Omental fat pad (tissue), 4 donors: ENCODE data around the gene FRAS1. TPM values are rescaled to one million over a fixed set of nuclear protein-coding genes. Genes with fewer than 3 reads are reported as not detected.

Experiments
- ATAC-seq: fragments of 150-250 bp; one replicate; pipeline ENCODE4 v1.9.1; 2016; ENCODE audit warnings: mild to moderate bottlenecking, moderate library complexity; ENCODE audit not compliant: low FRiP score
- DNase-seq: peaks from one replicate; pipeline ENCODE4 v3.0.0-alpha.2; 2019; ENCODE audit warnings: low spot score
- small RNA-seq: library from RNA; depleted of rRNA; stranded (forward); fragments of <200 nt; gene quantifications from one replicate; pipeline ENCODE3, GENCODE V24; 2016
- total RNA-seq, 4 donors: library from RNA; depleted of rRNA; stranded (reverse); fragments of >200 nt; gene quantifications; one replicate each; pipeline ENCODE4 v1.1.0, GENCODE V29; 2016
- TF ChIP-seq, protein P1 (sequence below), 3 donors: fragments of 450-650 bp; IDR thresholded peaks; one replicate each; pipeline ENCODE4 v1.5.1; 2016 to 2017; ENCODE audit warnings: antibody characterized with exemption in 3 of 3, mild to moderate bottlenecking in 3 of 3, moderate library complexity in 2 of 3

The FRAS1 gene
- total RNA-seq, 4 donors from 2014 or later, result 0.47 to 40.5 (median 7.7) TPM

DNA sequence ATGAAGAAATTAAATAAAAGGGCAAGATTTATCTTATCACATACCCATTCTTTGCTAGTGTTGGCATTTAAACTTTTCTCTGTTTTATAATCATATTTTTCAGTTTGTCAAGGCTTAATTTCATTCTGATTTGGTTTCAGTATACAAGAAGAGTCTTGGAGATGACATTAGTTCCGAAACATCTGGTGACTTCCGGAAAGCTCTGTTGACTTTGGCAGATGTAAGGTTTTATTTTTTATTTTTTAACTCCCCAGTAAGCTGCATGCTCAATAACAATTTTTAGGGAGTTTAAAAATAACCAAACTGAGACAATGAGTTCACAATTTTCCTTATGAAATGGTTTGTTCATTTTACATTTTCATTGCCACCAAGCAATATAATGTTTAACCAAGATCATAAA, 534.3 kb downstream of the FRAS1 start:
- DNase-seq, result no peak
- TF ChIP-seq, protein P1, sequence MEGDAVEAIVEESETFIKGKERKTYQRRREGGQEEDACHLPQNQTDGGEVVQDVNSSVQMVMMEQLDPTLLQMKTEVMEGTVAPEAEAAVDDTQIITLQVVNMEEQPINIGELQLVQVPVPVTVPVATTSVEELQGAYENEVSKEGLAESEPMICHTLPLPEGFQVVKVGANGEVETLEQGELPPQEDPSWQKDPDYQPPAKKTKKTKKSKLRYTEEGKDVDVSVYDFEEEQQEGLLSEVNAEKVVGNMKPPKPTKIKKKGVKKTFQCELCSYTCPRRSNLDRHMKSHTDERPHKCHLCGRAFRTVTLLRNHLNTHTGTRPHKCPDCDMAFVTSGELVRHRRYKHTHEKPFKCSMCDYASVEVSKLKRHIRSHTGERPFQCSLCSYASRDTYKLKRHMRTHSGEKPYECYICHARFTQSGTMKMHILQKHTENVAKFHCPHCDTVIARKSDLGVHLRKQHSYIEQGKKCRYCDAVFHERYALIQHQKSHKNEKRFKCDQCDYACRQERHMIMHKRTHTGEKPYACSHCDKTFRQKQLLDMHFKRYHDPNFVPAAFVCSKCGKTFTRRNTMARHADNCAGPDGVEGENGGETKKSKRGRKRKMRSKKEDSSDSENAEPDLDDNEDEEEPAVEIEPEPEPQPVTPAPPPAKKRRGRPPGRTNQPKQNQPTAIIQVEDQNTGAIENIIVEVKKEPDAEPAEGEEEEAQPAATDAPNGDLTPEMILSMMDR (IDR thresholded peaks at IDR 0.05), result no peak
- ATAC-seq, result no peak

DNA sequence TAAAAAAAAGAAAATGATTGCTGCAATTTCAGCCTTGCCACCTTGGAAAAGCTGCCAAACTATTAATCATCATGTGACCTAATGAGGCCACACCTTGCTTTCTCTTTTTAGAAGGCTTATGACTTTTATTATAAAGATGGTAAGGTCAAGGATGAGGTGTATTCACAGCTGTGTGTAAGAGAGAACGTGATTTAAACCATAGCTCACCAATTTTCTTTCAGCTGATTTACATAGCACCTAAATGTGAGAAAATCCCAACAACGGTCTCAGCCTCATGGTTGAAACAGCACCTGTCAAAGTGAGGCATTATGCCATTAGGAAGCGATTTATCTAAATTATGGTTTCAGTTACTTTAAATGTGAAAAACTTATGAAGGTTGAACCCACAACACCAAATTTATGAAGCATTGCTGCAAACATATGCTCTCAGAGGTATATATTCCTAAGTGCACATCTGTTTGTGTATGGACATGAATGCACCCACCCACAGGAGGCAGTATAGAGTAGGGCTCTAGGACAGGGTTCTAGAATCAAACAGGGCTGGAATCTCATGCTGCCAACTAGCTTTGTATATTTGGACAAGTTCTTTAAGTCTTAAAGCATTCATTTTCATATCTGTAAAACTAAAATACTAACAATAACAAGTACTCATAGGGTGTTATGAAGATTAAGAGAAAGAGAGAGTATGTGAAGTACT, 535.1 kb downstream of the FRAS1 start:
- peak; percentile 23 for ATAC-seq

More for the DNA sequence above, 535.1 kb downstream of the FRAS1 start:
- TF ChIP-seq, protein P1 (IDR thresholded peaks at IDR 0.05), result no peak
- DNase-seq, result no peak

Small RNAs within 50 kb of the gene (small RNA-seq; reads per million reads assigned to genes)
- not detected for gene AC114801.3

Other genes with a start within 250 kb of the FRAS1 start
- 10 to 100 TPM; 21.3 to 41.6 (median 31.5) TPM for gene CNOT6L, start 238.0 kb upstream of the FRAS1 start, total RNA-seq
- 10 to 100 TPM; 17.1 to 20.5 (median 18.7) TPM for gene MRPL1, start 194.5 kb upstream of the FRAS1 start, total RNA-seq